CD14-positive monocyte (primary cell): ENCODE data around the gene CTCF. TPM values are rescaled to one million over a fixed set of nuclear protein-coding genes. Genes with fewer than 3 reads are reported as not detected.

Source experiments
- DNase-seq, 3 donors: peaks; one replicate each; pipeline ENCODE4 v3.0.0-alpha.2; 2011 to 2022
- H2AFZ ChIP-seq: 2 replicates; pipeline ENCODE4 v1.6.0; 2012; ENCODE audit warnings: mild to moderate bottlenecking, low read depth, low read length, inconsistent platforms; ENCODE audit not compliant: insufficient read depth, poor library complexity, severe bottlenecking
- H3K27ac ChIP-seq, 2 donors: 1 replicate in 1 of 2; 2 replicates in 1 of 2; pipeline ENCODE4 v1.5.1; 2012 to 2013; ENCODE audit warnings: low read length in 2 of 2, control low read depth in 1 of 2, inconsistent platforms in 1 of 2, low read depth in 1 of 2, mild to moderate bottlenecking in 1 of 2
- H3K27me3 ChIP-seq, 2 donors: one replicate each; pipeline versions ENCODE4 v1.6.0 to v1.6.1; 2011 to 2013; ENCODE audit warnings: low read length in 2 of 2; ENCODE audit not compliant: control insufficient read depth in 2 of 2, insufficient read depth in 2 of 2
- H3K36me3 ChIP-seq, 2 donors: replicated peaks in 1 of 2; 1 replicate in 1 of 2; 2 replicates in 1 of 2; pipeline versions ENCODE4 v1.5.1 to v1.6.1; 2012 to 2013; ENCODE audit warnings: low read length in 2 of 2, control low read depth in 1 of 2, inconsistent platforms in 1 of 2, mild to moderate bottlenecking in 1 of 2; ENCODE audit not compliant: insufficient read depth in 2 of 2, control insufficient read depth in 1 of 2
- H3K4me1 ChIP-seq, 2 donors: 1 replicate in 1 of 2; 2 replicates in 1 of 2; pipeline versions ENCODE4 v1.5.1 to v1.6.1; 2012 to 2013; ENCODE audit warnings: low read length in 2 of 2, control low read depth in 1 of 2, inconsistent platforms in 1 of 2, mild to moderate bottlenecking in 1 of 2, moderate library complexity in 1 of 2; ENCODE audit not compliant: insufficient read depth in 2 of 2, control insufficient read depth in 1 of 2
- H3K4me2 ChIP-seq: replicated peaks from 2 replicates; pipeline ENCODE3; 2012; ENCODE audit warnings: low read length, moderate library complexity, mild to moderate bottlenecking; ENCODE audit not compliant: poor library complexity, severe bottlenecking; ENCODE audit errors: extremely low read depth
- H3K4me3 ChIP-seq, 3 experiments: fragments of 200-600 bp in 1 of 3; sonication (generic) in 1 of 3; replicated peaks in 1 of 3; 1 replicate in 2 of 3; 2 replicates in 1 of 3; pipeline ENCODE4 v1.5.1; 2011 to 2013; ENCODE audit warnings: low read length in 3 of 3, mild to moderate bottlenecking in 3 of 3, control low read depth in 2 of 3, low read depth in 2 of 3, inconsistent platforms in 1 of 3, moderate library complexity in 1 of 3
- H3K79me2 ChIP-seq: 2 replicates; pipeline ENCODE4 v1.6.0; 2012; ENCODE audit warnings: mild to moderate bottlenecking, control low read depth, inconsistent platforms, low read length, moderate library complexity; ENCODE audit not compliant: insufficient read depth
- H3K9ac ChIP-seq: 2 replicates; pipeline ENCODE4 v1.6.0; 2017; ENCODE audit warnings: low read length, mild to moderate bottlenecking; ENCODE audit not compliant: insufficient read depth, poor library complexity, severe bottlenecking
- H3K9me3 ChIP-seq, 2 donors: replicated peaks in 1 of 2; 1 replicate in 1 of 2; 2 replicates in 1 of 2; pipeline versions ENCODE4 v1.5.1 to v1.6.1; 2012 to 2013; ENCODE audit warnings: low read length in 2 of 2, control low read depth in 1 of 2; ENCODE audit not compliant: control insufficient read depth in 1 of 2, insufficient read depth in 1 of 2
- H4K20me1 ChIP-seq: 2 replicates; pipeline ENCODE4 v1.6.0; 2012; ENCODE audit warnings: mild to moderate bottlenecking, low read length, control low read depth, moderate library complexity; ENCODE audit not compliant: insufficient read depth
- H3K27ac Mint-ChIP-seq, 7 donors: one replicate each; pipeline ENCODE4 v1.8.0; 2020; ENCODE audit warnings: mild to moderate bottlenecking in 7 of 7, mixed read lengths in 7 of 7, moderate library complexity in 6 of 7, inconsistent platforms in 2 of 7
- H3K27me3 Mint-ChIP-seq, 3 donors: one replicate each; pipeline ENCODE4 v1.8.0; 2021 to 2022; ENCODE audit warnings: low read depth in 3 of 3, mild to moderate bottlenecking in 3 of 3, mixed read lengths in 3 of 3, moderate library complexity in 3 of 3, inconsistent platforms in 1 of 3
- H3K36me3 Mint-ChIP-seq, 2 donors: one replicate each; pipeline ENCODE4 v1.8.0; 2020; ENCODE audit warnings: mixed read lengths in 2 of 2, inconsistent platforms in 1 of 2, mild to moderate bottlenecking in 1 of 2
- H3K4me1 Mint-ChIP-seq: one replicate; pipeline ENCODE4 v1.8.0; 2020; ENCODE audit warnings: mild to moderate bottlenecking, mixed read lengths
- H3K4me3 Mint-ChIP-seq, 2 donors: one replicate each; pipeline ENCODE4 v1.8.0; 2020; ENCODE audit warnings: mild to moderate bottlenecking in 2 of 2, mixed read lengths in 2 of 2, moderate library complexity in 1 of 2
- H3K9me3 Mint-ChIP-seq, 7 donors: one replicate each; pipeline ENCODE4 v1.8.0; 2020 to 2022; ENCODE audit warnings: mixed read lengths in 7 of 7, mild to moderate bottlenecking in 6 of 7, moderate library complexity in 6 of 7, inconsistent platforms in 2 of 7
- WGBS: methylation state at CpG from one replicate; pipeline ENCODE4 v1.1.5; 2013; ENCODE audit warnings: missing lambda C conversion rate; ENCODE audit not compliant: insufficient coverage; 5-methylcytosine and 5-hydroxymethylcytosine counted together
- intact Hi-C, 2 donors: fragments of 100-400 bp; cut with micrococcal nuclease; formaldehyde crosslinking; loops; one replicate each; pipeline versions ENCODE4 v1.15.0 to v1.15.1; 2023
- polyA plus RNA-seq, 3 donors: library from polyadenylated mRNA; depleted of rRNA in 1 of 3; unstranded in 2 of 3; stranded (reverse) in 1 of 3; fragments of 300-500 nt in 2 of 3; fragments of >200 nt in 1 of 3; fragmentation: Illumina TruSeq in 2 of 3; gene quantifications; 1 replicate in 2 of 3; 2 replicates in 1 of 3; pipeline ENCODE4 v1.2.3, GENCODE V29; 2012 to 2021
- TF ChIP-seq, protein P1 (sequence below): fragments of 200-600 bp; IDR thresholded peaks from one replicate; pipeline ENCODE4 v1.8.0; 2022; ENCODE audit warnings: antibody characterized with exemption, mild to moderate bottlenecking

Gene CTCF
- polyA plus RNA-seq, 3 donors = 8.4 to 29.9 (median 17.7) TPM

DNA sequence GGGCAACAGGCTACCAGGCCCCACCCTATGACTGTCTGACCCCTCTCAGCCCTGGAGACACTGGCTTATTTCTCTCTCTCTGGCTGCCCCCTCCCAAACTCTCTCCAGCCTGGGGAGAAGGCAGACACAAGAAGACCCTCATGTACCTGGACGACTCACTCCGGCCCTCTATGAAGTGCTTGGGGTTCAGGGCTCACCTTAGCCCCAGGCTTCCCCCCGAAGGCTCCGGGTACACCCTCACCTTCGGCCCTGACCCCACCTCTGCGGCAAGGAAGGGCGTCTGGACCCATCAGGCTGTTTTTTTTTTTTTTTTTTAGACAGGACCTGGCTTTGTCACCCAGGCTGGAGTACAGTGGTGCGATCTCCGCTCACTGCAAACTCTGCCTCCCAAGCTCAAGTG lies 81.7 kb downstream of the CTCF start:
- Mint-ChIP-seq H3K4me1 (peaks cover 5% of the 10 kb centered on the region), H3K4me3 (peak overlapping the region in 1 of 2 donors; percentile 64), H3K9me3 (peaks cover 0 to 2% (median 0%) of the 10 kb centered on the region in 7 donors), H3K27ac (peak overlapping the region in 1 of 7 donors; percentile 35), H3K27me3 (peaks cover 9 to 24% (median 20%) of the 10 kb centered on the region in 3 donors), H3K36me3 (peaks cover 9 to 14% of the 10 kb centered on the region in 2 donors)
- Histone ChIP-seq H3K36me3 (peaks cover 2 to 13% of the 10 kb centered on the region in 2 donors), H3K9me3 (no peaks in the 10 kb centered on the region), H3K79me2 (no peaks in the 10 kb centered on the region), H3K27me3 (peaks cover 2 to 19% of the 10 kb centered on the region in 2 donors), H3K4me1 (peaks cover 5 to 10% of the 10 kb centered on the region in 2 donors), H3K9ac (no peak overlapping the region), H3K4me2 (no peak overlapping the region), H3K4me3 (no peak overlapping the region), H4K20me1 (no peaks in the 10 kb centered on the region), H2AFZ (no peak overlapping the region), H3K27ac (no peak overlapping the region)
- no peak for DNase-seq
- intact Hi-C loops = loop anchor here (2.0 to 5.0 kb wide), 2 partner anchors 97 kb away; no protein-coding TSS in a partner anchor
- 100% methylated on average over 2 of the region's 9 CpGs for WGBS
- TF ChIP-seq, protein P1, sequence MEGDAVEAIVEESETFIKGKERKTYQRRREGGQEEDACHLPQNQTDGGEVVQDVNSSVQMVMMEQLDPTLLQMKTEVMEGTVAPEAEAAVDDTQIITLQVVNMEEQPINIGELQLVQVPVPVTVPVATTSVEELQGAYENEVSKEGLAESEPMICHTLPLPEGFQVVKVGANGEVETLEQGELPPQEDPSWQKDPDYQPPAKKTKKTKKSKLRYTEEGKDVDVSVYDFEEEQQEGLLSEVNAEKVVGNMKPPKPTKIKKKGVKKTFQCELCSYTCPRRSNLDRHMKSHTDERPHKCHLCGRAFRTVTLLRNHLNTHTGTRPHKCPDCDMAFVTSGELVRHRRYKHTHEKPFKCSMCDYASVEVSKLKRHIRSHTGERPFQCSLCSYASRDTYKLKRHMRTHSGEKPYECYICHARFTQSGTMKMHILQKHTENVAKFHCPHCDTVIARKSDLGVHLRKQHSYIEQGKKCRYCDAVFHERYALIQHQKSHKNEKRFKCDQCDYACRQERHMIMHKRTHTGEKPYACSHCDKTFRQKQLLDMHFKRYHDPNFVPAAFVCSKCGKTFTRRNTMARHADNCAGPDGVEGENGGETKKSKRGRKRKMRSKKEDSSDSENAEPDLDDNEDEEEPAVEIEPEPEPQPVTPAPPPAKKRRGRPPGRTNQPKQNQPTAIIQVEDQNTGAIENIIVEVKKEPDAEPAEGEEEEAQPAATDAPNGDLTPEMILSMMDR = no peak

- TF ChIP-seq, protein P1 = no peak
These were observed 83.2 kb downstream of the CTCF start for GRCh38 chr16:67645397-67646121.

More at GRCh38 chr16:67645397-67646121, 83.2 kb downstream of the CTCF start:
- H3K4me3 Mint-ChIP-seq = peak overlapping the region; percentile 54 to 68
- peaks cover 0 to 2% of the 10 kb centered on the region in 2 donors for H3K36me3 Mint-ChIP-seq
- no peaks in the 10 kb centered on the region for H3K9me3 ChIP-seq
- intact Hi-C loops = loop anchor here in 1 of 2 donors (2.0 kb wide), 1 partner anchor 99 kb away; no protein-coding TSS in a partner anchor
- H3K79me2 ChIP-seq = no peaks in the 10 kb centered on the region
- H3K27me3 ChIP-seq = peaks cover 2 to 19% of the 10 kb centered on the region in 2 donors
- H4K20me1 ChIP-seq = no peaks in the 10 kb centered on the region
- DNase-seq = peak in 1 of 3 donors; percentile 8
- no peaks in the 10 kb centered on the region for H3K36me3 ChIP-seq
- peak overlapping the region in 1 of 3 experiments; percentile 61 for H3K4me3 ChIP-seq
- H3K4me2 ChIP-seq = peak overlapping the region; percentile 68
- 73% methylated on average over 13 of the region's 15 CpGs for WGBS
- peak overlapping the region in 1 of 7 donors; percentile 20 for H3K27ac Mint-ChIP-seq
- H3K4me1 ChIP-seq = peaks cover 5 to 10% of the 10 kb centered on the region in 2 donors
- peaks cover 11 to 24% (median 20%) of the 10 kb centered on the region in 3 donors for H3K27me3 Mint-ChIP-seq
- peaks cover 5% of the 10 kb centered on the region for H3K4me1 Mint-ChIP-seq
- H3K9me3 Mint-ChIP-seq = peaks cover 0 to 2% (median 0%) of the 10 kb centered on the region in 7 donors
- peak overlapping the region; percentile 41 for H3K9ac ChIP-seq
- peak overlapping the region; percentile 73 for H2AFZ ChIP-seq
- H3K27ac ChIP-seq = no peak overlapping the region
